ENCODE results near the gene ABCA7.

The ABCA7 gene

DNA sequence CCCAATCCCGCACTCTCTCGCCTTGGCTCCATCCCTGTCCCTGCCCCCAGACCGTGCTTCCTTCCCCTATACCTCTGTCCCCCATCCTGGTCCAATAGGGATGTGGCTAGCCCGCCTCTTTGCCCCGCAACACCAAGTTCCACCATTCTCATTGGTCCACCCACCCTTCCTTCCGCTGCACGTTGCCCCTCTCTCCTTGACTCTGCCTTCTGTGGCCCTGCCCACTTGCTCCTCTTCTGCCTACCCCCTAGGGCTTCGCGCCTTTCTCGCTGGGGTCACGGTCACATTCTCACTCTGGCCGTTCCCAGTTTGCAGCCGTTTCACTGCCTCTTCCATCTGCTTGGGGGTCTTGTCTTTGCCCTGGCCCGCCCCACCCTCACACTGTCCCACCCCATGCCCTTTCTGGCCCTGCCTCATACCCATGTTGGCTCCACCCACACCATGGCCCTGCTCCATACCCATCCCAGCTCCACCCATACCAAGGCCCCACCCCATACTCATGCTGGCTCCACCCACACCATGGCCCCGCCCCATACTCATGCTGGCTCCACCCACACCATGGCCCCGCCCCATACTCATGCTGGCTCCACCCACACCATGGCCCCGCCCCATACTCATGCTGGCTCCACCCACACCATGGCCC, 22.6 kb downstream of the ABCA7 start:
- DNase-seq (ENCODE audit: extremely low read depth, low read depth) = no peak
- no peak overlapping the region for H3K4me3 ChIP-seq (replicated peaks; ENCODE audit: low read depth, low read length)
- TF ChIP-seq, protein P1, sequence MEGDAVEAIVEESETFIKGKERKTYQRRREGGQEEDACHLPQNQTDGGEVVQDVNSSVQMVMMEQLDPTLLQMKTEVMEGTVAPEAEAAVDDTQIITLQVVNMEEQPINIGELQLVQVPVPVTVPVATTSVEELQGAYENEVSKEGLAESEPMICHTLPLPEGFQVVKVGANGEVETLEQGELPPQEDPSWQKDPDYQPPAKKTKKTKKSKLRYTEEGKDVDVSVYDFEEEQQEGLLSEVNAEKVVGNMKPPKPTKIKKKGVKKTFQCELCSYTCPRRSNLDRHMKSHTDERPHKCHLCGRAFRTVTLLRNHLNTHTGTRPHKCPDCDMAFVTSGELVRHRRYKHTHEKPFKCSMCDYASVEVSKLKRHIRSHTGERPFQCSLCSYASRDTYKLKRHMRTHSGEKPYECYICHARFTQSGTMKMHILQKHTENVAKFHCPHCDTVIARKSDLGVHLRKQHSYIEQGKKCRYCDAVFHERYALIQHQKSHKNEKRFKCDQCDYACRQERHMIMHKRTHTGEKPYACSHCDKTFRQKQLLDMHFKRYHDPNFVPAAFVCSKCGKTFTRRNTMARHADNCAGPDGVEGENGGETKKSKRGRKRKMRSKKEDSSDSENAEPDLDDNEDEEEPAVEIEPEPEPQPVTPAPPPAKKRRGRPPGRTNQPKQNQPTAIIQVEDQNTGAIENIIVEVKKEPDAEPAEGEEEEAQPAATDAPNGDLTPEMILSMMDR (IDR thresholded peaks at IDR 0.05; ENCODE audit: low read depth, low read length, missing control alignments) = no peak

DNA sequence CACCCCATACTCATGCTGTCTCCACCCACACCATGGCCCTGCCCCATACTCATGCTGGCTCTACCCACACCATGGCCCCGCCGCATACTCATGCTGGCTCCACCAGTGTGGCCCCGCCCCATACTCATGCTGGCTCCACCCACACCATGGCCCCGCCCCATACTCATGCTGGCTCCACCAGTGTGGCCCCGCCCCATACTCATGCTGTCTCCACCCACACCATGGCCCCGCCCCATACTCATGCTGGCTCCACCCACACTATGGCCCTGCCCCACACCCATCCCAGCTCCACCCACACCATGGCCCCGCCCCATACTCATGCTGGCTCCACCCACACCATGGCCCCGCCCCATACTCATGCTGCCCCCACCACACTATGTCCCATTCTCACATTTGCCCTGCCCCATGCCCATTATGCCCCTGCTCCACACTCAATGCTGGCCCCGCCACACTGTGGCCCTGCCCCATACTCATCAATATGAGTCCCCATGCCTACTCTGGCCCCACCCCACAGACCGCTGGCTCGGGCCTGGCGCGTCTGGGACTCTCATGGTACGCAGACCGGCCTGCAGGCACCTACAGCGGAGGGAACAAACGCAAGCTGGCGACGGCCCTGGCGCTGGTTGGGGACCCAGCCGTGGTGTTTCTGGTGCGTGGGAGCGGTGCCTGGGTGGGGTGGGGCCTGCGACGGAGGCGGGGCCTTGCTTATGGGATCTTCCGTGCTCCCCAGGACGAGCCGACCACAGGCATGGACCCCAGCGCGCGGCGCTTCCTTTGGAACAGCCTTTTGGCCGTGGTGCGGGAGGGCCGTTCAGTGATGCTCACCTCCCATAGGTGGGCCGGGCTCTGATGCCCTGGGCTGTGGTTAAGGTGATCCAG, 23.4 kb downstream of the ABCA7 start:
- no peak overlapping the region for H3K4me3 ChIP-seq (replicated peaks; ENCODE audit: low read depth, low read length)
- TF ChIP-seq, protein P1 (IDR thresholded peaks at IDR 0.05; ENCODE audit: low read depth, low read length, missing control alignments) = no peak
- DNase-seq (ENCODE audit: extremely low read depth, low read depth) = no peak

DNA sequence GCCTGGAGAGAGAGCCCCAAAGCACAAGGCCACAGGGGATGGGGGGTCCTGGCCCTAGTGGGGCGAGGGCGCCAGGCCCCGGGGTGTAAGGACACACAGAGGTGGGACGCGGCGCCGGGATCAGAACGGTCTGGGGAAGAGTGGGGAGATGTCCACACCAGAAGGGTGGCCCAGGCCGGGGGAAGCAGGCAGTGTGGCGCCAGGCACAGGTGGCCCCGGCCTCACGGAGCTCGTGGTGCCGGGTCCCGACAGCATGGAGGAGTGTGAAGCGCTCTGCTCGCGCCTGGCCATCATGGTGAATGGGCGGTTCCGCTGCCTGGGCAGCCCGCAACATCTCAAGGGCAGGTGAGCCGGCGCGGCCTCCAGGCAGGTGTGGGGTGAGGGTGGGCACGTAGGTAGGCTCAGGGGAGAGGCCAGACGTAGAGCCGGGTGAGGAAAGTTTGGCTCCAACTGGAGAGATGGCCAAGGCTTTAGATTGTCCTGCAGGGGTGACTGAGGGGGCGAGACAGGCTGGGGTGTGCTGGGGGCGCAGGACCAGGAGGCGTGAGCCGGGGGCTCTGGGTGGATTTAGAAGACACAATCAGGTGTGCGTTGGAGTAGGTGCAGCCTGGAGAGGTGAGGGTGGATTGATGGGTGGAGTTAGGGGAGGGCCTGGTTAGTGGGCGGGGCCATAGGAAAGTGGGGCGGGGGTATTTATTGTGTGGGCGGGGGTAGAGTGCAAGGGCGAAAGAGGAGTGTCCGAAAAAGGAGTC, 24.2 kb downstream of the ABCA7 start:
- no peak overlapping the region for H3K4me3 ChIP-seq (replicated peaks; ENCODE audit: low read depth, low read length)
- no peak for DNase-seq (ENCODE audit: extremely low read depth, low read depth)

DNA sequence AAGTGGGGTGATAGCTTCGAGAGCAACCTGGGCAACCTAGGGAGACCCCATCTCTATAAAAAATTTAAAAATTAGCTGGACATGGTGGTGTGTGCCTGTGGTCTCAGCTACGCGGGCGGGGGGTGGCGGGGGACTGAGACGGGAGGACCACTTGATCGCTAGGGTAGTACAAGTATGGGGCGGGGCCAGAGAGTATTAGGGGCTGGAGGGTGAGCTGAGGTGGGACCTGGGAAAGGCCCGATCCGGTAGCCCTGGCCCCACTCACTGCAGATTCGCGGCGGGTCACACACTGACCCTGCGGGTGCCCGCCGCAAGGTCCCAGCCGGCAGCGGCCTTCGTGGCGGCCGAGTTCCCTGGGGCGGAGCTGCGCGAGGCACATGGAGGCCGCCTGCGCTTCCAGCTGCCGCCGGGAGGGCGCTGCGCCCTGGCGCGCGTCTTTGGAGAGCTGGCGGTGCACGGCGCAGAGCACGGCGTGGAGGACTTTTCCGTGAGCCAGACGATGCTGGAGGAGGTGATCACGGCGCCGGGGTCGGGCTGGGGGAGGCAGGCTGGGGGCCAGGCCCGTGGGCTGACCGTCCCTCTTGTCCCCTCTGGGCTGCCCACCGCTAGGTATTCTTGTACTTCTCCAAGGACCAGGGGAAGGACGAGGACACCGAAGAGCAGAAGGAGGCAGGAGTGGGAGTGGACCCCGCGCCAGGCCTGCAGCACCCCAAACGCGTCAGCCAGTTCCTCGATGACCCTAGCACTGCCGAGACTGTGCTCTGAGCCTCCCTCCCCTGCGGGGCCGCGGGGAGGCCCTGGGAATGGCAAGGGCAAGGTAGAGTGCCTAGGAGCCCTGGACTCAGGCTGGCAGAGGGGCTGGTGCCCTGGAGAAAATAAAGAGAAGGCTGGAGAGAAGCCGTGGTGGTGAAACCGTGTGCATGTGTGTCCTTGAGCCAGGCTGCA, 25.0 kb downstream of the ABCA7 start:
- DNase-seq (ENCODE audit: extremely low read depth, low read depth) = no peak
- H3K4me3 ChIP-seq (replicated peaks; ENCODE audit: low read depth, low read length) = no peak overlapping the region
- TF ChIP-seq, protein P1 (IDR thresholded peaks at IDR 0.05; ENCODE audit: low read depth, low read length, missing control alignments) = peak; percentile 63

More for the DNA sequence above, 24.2 kb downstream of the ABCA7 start:
- TF ChIP-seq, protein P1 (IDR thresholded peaks at IDR 0.05; ENCODE audit: low read depth, low read length, missing control alignments) = no peak

DNA sequence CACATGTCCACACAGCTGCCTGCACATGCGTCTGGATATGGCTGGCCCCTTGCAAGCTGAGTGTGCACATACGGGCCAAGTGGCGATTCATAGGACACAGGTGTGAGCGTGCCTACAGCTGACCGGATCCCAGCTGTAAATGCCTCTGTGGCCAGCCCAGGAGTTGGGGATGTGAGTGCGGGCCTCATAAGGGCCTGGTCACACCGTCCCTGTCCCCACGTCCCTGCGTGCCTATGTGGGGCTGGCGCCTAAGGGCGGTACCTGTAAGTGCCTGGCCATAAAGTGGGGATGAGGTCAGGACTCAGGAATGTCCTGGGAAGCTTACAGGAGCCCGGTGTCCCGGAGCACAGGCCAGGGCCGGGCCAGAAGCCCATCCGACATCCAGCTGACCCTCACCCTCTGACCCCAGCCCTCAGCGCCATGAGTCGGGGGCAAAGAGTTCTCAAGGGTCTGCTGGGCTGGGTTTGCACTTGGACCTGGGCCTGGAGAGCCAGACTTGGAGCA, 25.8 kb downstream of the ABCA7 start:
- TF ChIP-seq, protein P1 (IDR thresholded peaks at IDR 0.05; ENCODE audit: low read depth, low read length, missing control alignments) = no peak
- H3K4me3 ChIP-seq (replicated peaks; ENCODE audit: low read depth, low read length) = no peak overlapping the region
- no peak for DNase-seq (ENCODE audit: extremely low read depth, low read depth)

All from HFF-Myc (cell line).